BJ (cell line): ENCODE measurements around the gene ARHGAP42. TPM values are rescaled to one million over a fixed set of nuclear protein-coding genes. Genes with fewer than 3 reads are reported as not detected.

Experiments used
- CTCF ChIA-PET: fragments of 350-600 bp; formaldehyde crosslinking; extraction: SDS; loops from one replicate; lab custom pipeline; 2021; ENCODE audit warnings: antibody characterized with exemption, inconsistent platforms; lab: Yijun Ruan, JAX
- POLR2A ChIA-PET: fragments of 300-600 bp; sonication (Branson Sonifier 250); formaldehyde crosslinking; extraction: SDS; loops from one replicate; lab custom pipeline; 2021; ENCODE audit warnings: antibody characterized with exemption; lab: Charles Lee
- DNase-seq: peaks from one replicate; pipeline ENCODE4 v3.0.0-alpha.2; 2011; ENCODE audit warnings: low read depth
- H3K27me3 ChIP-seq: 2 replicates; pipeline ENCODE4 v1.6.0; 2011; ENCODE audit warnings: low read length; ENCODE audit not compliant: control insufficient read depth, insufficient read depth
- H3K36me3 ChIP-seq: 2 replicates; pipeline ENCODE4 v1.5.1; 2011; ENCODE audit warnings: low read length; ENCODE audit not compliant: control insufficient read depth, insufficient read depth
- H3K4me3 ChIP-seq: 2 replicates; pipeline ENCODE4 v1.5.1; 2011; ENCODE audit warnings: low read depth, mild to moderate bottlenecking, control low read depth, low read length
- CTCF ChIP-seq: IDR thresholded peaks from 2 replicates; pipeline ENCODE4 v1.5.1; 2011; ENCODE audit warnings: low read depth, mild to moderate bottlenecking, control low read depth, inconsistent platforms, low read length, moderate library complexity; ENCODE audit not compliant: insufficient read depth
- polyA plus RNA-seq: library from polyadenylated mRNA; depleted of rRNA; stranded (reverse); fragments of >200 nt; gene quantifications from 2 replicates; pipeline ENCODE4 v1.2.3, GENCODE V29; 2011

The ARHGAP42 gene
- polyA plus RNA-seq, 1 experiment = 0.76 TPM

DNA sequence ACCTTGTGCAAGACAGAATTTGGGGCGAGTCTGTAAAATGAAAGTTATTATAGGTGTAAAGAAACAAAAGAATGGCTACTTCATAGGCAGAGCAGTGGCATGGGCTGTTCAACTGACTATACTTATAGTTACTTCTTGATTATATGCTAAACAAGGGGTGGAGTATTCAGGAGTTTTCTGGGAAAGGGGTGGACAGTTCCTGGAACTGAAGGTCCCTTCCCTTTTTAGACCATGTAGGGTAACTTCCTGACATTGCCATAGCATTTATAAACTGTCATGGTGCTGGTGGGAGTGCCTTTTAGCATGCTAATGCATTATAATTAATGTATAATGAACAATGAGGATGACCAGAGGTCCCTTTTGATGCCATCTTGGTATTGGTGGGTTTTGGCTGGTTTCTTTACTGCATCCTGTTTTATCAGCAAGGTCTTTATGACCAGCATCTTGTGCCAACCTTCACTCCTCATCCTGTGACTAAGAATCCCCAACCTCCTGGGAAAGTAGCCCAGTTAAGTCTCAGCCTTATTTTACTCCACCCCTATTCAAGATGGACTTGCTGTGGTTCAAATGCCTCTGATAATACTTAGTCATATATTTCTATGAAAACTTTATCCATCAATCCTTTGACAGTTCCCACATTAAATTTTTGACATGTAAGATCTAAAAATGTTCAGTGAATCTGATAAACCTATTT lies 118.6 kb downstream of the ARHGAP42 start:
- CTCF ChIA-PET = no interaction called here
- POLR2A ChIA-PET = no interaction called here
- DNase-seq = no peak
- no peak overlapping the region for H3K4me3 ChIP-seq
- no peak for TF ChIP-seq CTCF
- no peaks in the 10 kb centered on the region for H3K27me3 ChIP-seq
- H3K36me3 ChIP-seq = no peaks in the 10 kb centered on the region

GRCh38 chr11:100806296-100806695 lies 119.2 kb downstream of the ARHGAP42 start:
- H3K36me3 ChIP-seq = no peaks in the 10 kb centered on the region
- H3K27me3 ChIP-seq = no peaks in the 10 kb centered on the region
- TF ChIP-seq CTCF = no peak
- no peak overlapping the region for H3K4me3 ChIP-seq
- no peak for DNase-seq
- POLR2A ChIA-PET = no interaction called here
- CTCF ChIA-PET = interaction anchor here (1.1 kb wide), 1 partner anchor 12 kb away, joined by 3 read pairs; no protein-coding TSS in a partner anchor

GRCh38 chr11:100808904-100809491 lies 121.9 kb downstream of the ARHGAP42 start:
- no peak for DNase-seq
- POLR2A ChIA-PET = no interaction called here

DNA sequence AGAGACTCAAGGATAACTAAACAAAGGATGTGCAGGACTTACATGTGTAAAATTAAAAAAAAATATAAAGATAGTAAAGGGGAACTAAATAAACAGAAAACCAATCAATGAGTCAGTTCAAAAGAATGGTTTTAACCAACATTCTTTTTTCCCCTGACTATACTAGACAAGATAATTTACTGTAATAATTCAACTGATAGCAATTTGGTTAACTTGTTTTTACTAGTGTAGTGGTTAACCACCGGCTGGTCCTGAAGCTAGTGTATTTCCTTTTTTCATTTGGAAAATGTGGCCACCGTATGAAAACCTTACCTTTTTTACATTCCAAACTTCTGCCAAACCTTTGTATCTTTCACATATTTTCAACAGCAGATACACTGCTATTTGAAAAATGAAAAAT lies 123.1 kb downstream of the ARHGAP42 start:
- no peak for DNase-seq
- ChIA-PET CTCF (interaction anchor here (0.6 kb wide), 1 partner anchor 117 kb away, joined by 3 read pairs; no protein-coding TSS in a partner anchor), POLR2A (no interaction called here)
- Histone ChIP-seq H3K36me3 (no peaks in the 10 kb centered on the region), H3K4me3 (no peak overlapping the region), H3K27me3 (peaks cover 1% of the 10 kb centered on the region; the same call in 1 of the 2 replicates)
- no peak for TF ChIP-seq CTCF

More at GRCh38 chr11:100808904-100809491, 121.9 kb downstream of the ARHGAP42 start:
- no peak overlapping the region for H3K4me3 ChIP-seq
- peaks cover 1% of the 10 kb centered on the region; the same call in 1 of the 2 replicates for H3K27me3 ChIP-seq
- H3K36me3 ChIP-seq = no peaks in the 10 kb centered on the region
- no peak for TF ChIP-seq CTCF
- CTCF ChIA-PET = no interaction called here

GRCh38 chr11:100810666-100811065 lies 123.6 kb downstream of the ARHGAP42 start:
- H3K27me3 ChIP-seq = peaks cover 1% of the 10 kb centered on the region; the same call in 1 of the 2 replicates
- no peak overlapping the region for H3K4me3 ChIP-seq
- no peak for TF ChIP-seq CTCF
- H3K36me3 ChIP-seq = no peaks in the 10 kb centered on the region
- DNase-seq = no peak
- POLR2A ChIA-PET = no interaction called here
- CTCF ChIA-PET = interaction anchor here (0.7 kb wide), 1 partner anchor 123 kb away, joined by 3 read pairs; no protein-coding TSS in a partner anchor
